ENCODE measurements around the gene LMAN1L.

Gene LMAN1L

GRCh38 chr15:74812533-74812932 lies at the start of gene LMAN1L:
Gene LMAN1L, plus strand, starts transcription at chr15:74812835. Its CDS starts 20 bp downstream, at chr15:74812855.
- H3K27ac ChIP-seq (ENCODE audit: low read depth, low read length) = no peak within 1 kb of the TSS
- no peaks in the 10 kb centered on the region for H3K9me3 ChIP-seq (ENCODE audit: control insufficient read depth, insufficient read depth, low read length)
- no peak within 1 kb of the TSS for H3K9ac ChIP-seq (ENCODE audit: low read depth, low read length)
- H3K4me3 ChIP-seq (ENCODE audit: low read depth, low read length) = no peak within 1 kb of the TSS
- no peaks in the 10 kb centered on the region; the same call in 1 of the 2 replicates for H3K4me1 ChIP-seq (ENCODE audit: control insufficient read depth, insufficient read depth, low read length)
- no peaks in the 10 kb centered on the region for H3K36me3 ChIP-seq (ENCODE audit: control insufficient read depth, insufficient read depth, low read length)
- no peaks in the 10 kb centered on the region for H3K27me3 ChIP-seq (ENCODE audit: control insufficient read depth, insufficient read depth, low read length)

- no peaks in the 10 kb centered on the region for H3K9me3 ChIP-seq (ENCODE audit: control insufficient read depth, insufficient read depth, low read length)
Observed at GRCh38 chr15:74763416-74763815, 49.2 kb upstream of the LMAN1L start.

GRCh38 chr15:74767167-74768098 lies 45.2 kb upstream of the LMAN1L start:
- H3K27ac ChIP-seq (ENCODE audit: low read depth, low read length) = no peak overlapping the region
- no peaks in the 10 kb centered on the region for H3K36me3 ChIP-seq (ENCODE audit: control insufficient read depth, insufficient read depth, low read length)
- H3K27me3 ChIP-seq (ENCODE audit: control insufficient read depth, insufficient read depth, low read length) = no peaks in the 10 kb centered on the region
- H3K4me1 ChIP-seq (ENCODE audit: control insufficient read depth, insufficient read depth, low read length) = peaks cover 2% of the 10 kb centered on the region
- no peak overlapping the region for H3K4me3 ChIP-seq (ENCODE audit: low read depth, low read length)
- no peak overlapping the region for H3K9ac ChIP-seq (ENCODE audit: low read depth, low read length)
- no peaks in the 10 kb centered on the region for H3K9me3 ChIP-seq (ENCODE audit: control insufficient read depth, insufficient read depth, low read length)

More at GRCh38 chr15:74763416-74763815, 49.2 kb upstream of the LMAN1L start:
- Histone ChIP-seq H3K4me3 (ENCODE audit: low read depth, low read length) (no peak overlapping the region), H3K27ac (ENCODE audit: low read depth, low read length) (no peak overlapping the region), H3K9ac (ENCODE audit: low read depth, low read length) (no peak overlapping the region; the same call in 1 of the 2 replicates), H3K4me1 (ENCODE audit: control insufficient read depth, insufficient read depth, low read length) (no peaks in the 10 kb centered on the region), H3K27me3 (ENCODE audit: control insufficient read depth, insufficient read depth, low read length) (no peaks in the 10 kb centered on the region), H3K36me3 (ENCODE audit: control insufficient read depth, insufficient read depth, low read length) (no peaks in the 10 kb centered on the region)

- Histone ChIP-seq H3K27me3 (ENCODE audit: control insufficient read depth, insufficient read depth, low read length) (no peaks in the 10 kb centered on the region), H3K4me3 (ENCODE audit: low read depth, low read length) (peak overlapping the region; percentile 35; the same call in 1 of the 2 replicates), H3K27ac (ENCODE audit: low read depth, low read length) (no peak overlapping the region), H3K4me1 (ENCODE audit: control insufficient read depth, insufficient read depth, low read length) (peaks cover 7% of the 10 kb centered on the region), H3K9me3 (ENCODE audit: control insufficient read depth, insufficient read depth, low read length) (no peaks in the 10 kb centered on the region), H3K9ac (ENCODE audit: low read depth, low read length) (no peak overlapping the region), H3K36me3 (ENCODE audit: control insufficient read depth, insufficient read depth, low read length) (no peaks in the 10 kb centered on the region)
Observed at GRCh38 chr15:74768099-74768770, 44.4 kb upstream of the LMAN1L start.

GRCh38 chr15:74768771-74769342 lies 43.8 kb upstream of the LMAN1L start:
- Histone ChIP-seq H3K9me3 (ENCODE audit: control insufficient read depth, insufficient read depth, low read length) (no peaks in the 10 kb centered on the region), H3K27me3 (ENCODE audit: control insufficient read depth, insufficient read depth, low read length) (no peaks in the 10 kb centered on the region), H3K36me3 (ENCODE audit: control insufficient read depth, insufficient read depth, low read length) (no peaks in the 10 kb centered on the region), H3K4me3 (ENCODE audit: low read depth, low read length) (peak overlapping the region; percentile 35; the same call in 1 of the 2 replicates), H3K9ac (ENCODE audit: low read depth, low read length) (no peak overlapping the region), H3K4me1 (ENCODE audit: control insufficient read depth, insufficient read depth, low read length) (peaks cover 12% of the 10 kb centered on the region), H3K27ac (ENCODE audit: low read depth, low read length) (no peak overlapping the region)

- Histone ChIP-seq H3K9me3 (ENCODE audit: control insufficient read depth, insufficient read depth, low read length) (no peaks in the 10 kb centered on the region), H3K4me1 (ENCODE audit: control insufficient read depth, insufficient read depth, low read length) (peaks cover 16% of the 10 kb centered on the region), H3K27ac (ENCODE audit: low read depth, low read length) (no peak overlapping the region), H3K9ac (ENCODE audit: low read depth, low read length) (no peak overlapping the region), H3K36me3 (ENCODE audit: control insufficient read depth, insufficient read depth, low read length) (no peaks in the 10 kb centered on the region), H3K4me3 (ENCODE audit: low read depth, low read length) (no peak overlapping the region), H3K27me3 (ENCODE audit: control insufficient read depth, insufficient read depth, low read length) (no peaks in the 10 kb centered on the region)
Observed at GRCh38 chr15:74769463-74770025, 43.1 kb upstream of the LMAN1L start.

GRCh38 chr15:74770211-74770903 lies 42.3 kb upstream of the LMAN1L start:
- peaks cover 16% of the 10 kb centered on the region for H3K4me1 ChIP-seq (ENCODE audit: control insufficient read depth, insufficient read depth, low read length)
- H3K36me3 ChIP-seq (ENCODE audit: control insufficient read depth, insufficient read depth, low read length) = no peaks in the 10 kb centered on the region
- no peak overlapping the region for H3K9ac ChIP-seq (ENCODE audit: low read depth, low read length)
- H3K27ac ChIP-seq (ENCODE audit: low read depth, low read length) = no peak overlapping the region
- no peak overlapping the region for H3K4me3 ChIP-seq (ENCODE audit: low read depth, low read length)
- no peaks in the 10 kb centered on the region for H3K9me3 ChIP-seq (ENCODE audit: control insufficient read depth, insufficient read depth, low read length)
- no peaks in the 10 kb centered on the region for H3K27me3 ChIP-seq (ENCODE audit: control insufficient read depth, insufficient read depth, low read length)

- peak overlapping the region; percentile 75 for H3K27ac ChIP-seq (ENCODE audit: low read depth, low read length)
- no peaks in the 10 kb centered on the region for H3K27me3 ChIP-seq (ENCODE audit: control insufficient read depth, insufficient read depth, low read length)
- no peak overlapping the region for H3K4me3 ChIP-seq (ENCODE audit: low read depth, low read length)
Observed at GRCh38 chr15:74773329-74773728, 39.3 kb upstream of the LMAN1L start.

GRCh38 chr15:74773731-74774252 lies 38.8 kb upstream of the LMAN1L start:
- Histone ChIP-seq H3K36me3 (ENCODE audit: control insufficient read depth, insufficient read depth, low read length) (no peaks in the 10 kb centered on the region), H3K4me3 (ENCODE audit: low read depth, low read length) (no peak overlapping the region), H3K4me1 (ENCODE audit: control insufficient read depth, insufficient read depth, low read length) (peaks cover 13% of the 10 kb centered on the region), H3K9me3 (ENCODE audit: control insufficient read depth, insufficient read depth, low read length) (no peaks in the 10 kb centered on the region), H3K27me3 (ENCODE audit: control insufficient read depth, insufficient read depth, low read length) (no peaks in the 10 kb centered on the region), H3K27ac (ENCODE audit: low read depth, low read length) (peak overlapping the region; percentile 75), H3K9ac (ENCODE audit: low read depth, low read length) (no peak overlapping the region)

More at GRCh38 chr15:74773329-74773728, 39.3 kb upstream of the LMAN1L start:
- Histone ChIP-seq H3K9me3 (ENCODE audit: control insufficient read depth, insufficient read depth, low read length) (no peaks in the 10 kb centered on the region), H3K4me1 (ENCODE audit: control insufficient read depth, insufficient read depth, low read length) (peaks cover 16% of the 10 kb centered on the region), H3K36me3 (ENCODE audit: control insufficient read depth, insufficient read depth, low read length) (no peaks in the 10 kb centered on the region), H3K9ac (ENCODE audit: low read depth, low read length) (no peak overlapping the region)

- no peak overlapping the region for H3K27ac ChIP-seq (ENCODE audit: low read depth, low read length)
- H3K9me3 ChIP-seq (ENCODE audit: control insufficient read depth, insufficient read depth, low read length) = no peaks in the 10 kb centered on the region
- H3K27me3 ChIP-seq (ENCODE audit: control insufficient read depth, insufficient read depth, low read length) = peaks cover 4% of the 10 kb centered on the region; the same call in 1 of the 2 replicates
- no peak overlapping the region for H3K9ac ChIP-seq (ENCODE audit: low read depth, low read length)
- H3K36me3 ChIP-seq (ENCODE audit: control insufficient read depth, insufficient read depth, low read length) = no peaks in the 10 kb centered on the region
- no peak overlapping the region for H3K4me3 ChIP-seq (ENCODE audit: low read depth, low read length)
- H3K4me1 ChIP-seq (ENCODE audit: control insufficient read depth, insufficient read depth, low read length) = peaks cover 13% of the 10 kb centered on the region
Observed at GRCh38 chr15:74775132-74775562, 37.5 kb upstream of the LMAN1L start.
